NCI-H187 (cell line): ENCODE data around the gene BORCS6.

Experiments used
- DNase-seq, 2 experiments: peaks; one replicate each; lab custom pipeline; 2025; lab: John Stamatoyannopoulos, UW

The BORCS6 gene

DNA sequence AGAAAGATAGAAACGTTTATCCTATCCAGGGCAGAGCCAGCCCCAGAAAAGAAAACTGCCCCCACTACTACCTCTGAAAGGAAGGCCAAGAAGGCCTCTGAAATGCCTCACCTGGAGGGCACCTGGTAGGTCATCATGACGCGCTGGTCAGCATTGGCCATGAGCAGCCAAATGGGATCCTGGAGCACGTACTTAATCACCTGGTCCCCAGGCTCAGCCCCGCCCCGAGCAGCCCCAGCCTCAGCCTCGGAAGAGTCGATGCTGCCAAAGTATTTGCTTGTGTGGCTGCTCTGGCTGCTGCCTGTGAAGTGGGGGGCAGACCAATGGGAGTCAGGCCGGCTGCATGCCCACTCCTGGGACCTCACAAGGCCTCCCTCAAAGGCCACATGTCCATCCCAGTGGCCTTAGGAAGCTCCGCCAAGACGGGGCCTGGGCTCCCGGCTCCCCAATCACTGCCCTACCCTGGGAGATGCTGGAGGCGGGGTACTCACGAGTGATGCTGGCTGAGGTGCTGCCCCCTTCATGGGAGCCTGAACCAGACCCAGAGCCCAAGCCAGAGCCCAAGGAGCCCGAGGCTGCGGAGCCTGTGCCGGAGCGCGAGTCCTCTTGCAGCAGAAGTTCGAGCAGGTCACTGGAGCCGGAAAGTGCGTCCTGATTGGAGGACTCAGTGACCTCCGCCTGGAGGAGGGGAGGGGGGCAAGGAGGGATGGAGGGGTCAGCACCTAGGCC, 47.7 kb downstream of the BORCS6 start:
- DNase-seq = no peak

DNA sequence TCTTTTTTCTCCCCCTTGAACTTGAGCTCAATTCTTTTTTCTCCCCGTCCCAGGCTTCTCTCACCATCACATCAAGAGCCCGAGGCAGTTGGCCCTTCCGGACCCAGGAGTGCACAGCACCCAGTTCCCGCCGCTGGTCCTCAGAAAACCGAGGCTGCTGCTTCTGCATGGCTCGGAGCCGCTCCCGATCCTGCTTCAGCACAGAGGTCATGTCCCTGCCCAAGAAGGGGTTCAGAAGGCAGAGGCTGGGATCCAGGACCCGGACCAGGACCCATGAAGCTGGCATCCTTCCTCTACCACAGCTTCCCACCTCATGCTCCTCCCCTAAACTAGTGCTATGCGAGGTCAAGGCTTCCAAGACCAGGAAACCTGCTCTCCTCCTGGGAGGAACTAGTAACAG, 48.2 kb downstream of the BORCS6 start:
- DNase-seq = no peak

DNA sequence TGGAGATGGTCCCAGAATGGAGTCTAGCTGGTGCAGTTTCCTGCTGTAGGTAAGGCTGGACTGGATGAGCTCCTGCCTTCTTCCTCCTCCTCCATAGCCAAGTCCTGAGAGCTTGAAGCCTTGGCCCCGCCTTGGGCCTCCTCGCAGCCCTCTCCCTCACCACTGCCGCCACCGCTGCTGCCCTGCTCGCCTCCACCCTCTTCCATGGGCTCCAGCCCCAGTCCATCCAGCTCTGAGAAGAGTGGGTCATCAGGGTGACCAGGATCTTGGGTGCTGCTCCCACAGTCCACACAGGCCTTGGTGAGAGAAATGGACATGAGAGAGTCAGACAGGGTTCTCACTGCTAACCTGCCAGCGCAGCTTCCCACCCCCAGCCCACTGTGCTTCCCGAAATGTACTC, 48.9 kb downstream of the BORCS6 start:
- DNase-seq = no peak

DNA sequence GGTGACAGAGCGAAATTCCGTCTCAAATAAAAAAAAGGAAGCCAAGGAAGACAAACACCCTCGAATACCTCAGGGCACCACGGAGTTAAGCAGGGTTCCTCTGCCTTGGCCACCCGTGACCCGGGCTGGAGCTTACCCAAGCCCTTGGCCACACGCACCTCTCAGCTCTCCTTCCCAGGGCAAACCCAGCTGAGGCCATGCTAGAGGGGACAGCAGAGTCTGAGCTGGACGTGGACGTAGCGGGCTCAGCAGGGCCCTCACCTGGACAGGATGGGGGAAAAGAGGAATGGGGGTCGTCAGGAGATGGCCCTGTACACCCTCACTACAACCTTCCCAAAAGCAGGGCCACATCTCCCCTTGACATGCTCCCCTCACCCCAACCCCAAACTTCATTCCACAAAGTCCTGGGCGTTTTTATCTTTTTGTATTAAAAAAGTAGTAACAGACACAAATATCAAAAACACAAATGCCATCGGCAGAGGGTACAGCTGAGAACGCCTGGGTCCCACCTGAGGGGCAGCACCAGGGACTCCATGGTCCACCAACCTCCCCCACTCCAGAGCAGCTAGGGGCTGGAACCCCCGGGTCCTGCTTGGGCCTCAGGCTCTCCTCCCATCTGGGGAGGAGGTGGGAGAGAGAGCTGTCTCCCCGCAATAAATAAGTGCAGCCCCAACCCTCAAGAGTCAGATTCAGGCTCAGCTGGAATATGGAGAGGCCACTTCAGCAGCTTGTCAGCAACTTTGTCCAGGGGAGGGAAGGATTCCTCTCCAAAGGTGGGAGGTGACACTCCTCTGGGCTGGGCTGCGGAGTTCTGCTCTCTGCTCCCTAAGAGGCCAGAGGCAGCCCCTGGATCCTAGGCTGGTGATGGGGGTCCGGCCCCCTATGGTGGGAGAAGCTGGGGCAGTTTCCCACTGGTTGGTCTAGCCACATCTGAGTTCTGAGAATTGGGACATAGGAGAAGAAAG, 49.6 kb downstream of the BORCS6 start:
- no peak for DNase-seq

DNA sequence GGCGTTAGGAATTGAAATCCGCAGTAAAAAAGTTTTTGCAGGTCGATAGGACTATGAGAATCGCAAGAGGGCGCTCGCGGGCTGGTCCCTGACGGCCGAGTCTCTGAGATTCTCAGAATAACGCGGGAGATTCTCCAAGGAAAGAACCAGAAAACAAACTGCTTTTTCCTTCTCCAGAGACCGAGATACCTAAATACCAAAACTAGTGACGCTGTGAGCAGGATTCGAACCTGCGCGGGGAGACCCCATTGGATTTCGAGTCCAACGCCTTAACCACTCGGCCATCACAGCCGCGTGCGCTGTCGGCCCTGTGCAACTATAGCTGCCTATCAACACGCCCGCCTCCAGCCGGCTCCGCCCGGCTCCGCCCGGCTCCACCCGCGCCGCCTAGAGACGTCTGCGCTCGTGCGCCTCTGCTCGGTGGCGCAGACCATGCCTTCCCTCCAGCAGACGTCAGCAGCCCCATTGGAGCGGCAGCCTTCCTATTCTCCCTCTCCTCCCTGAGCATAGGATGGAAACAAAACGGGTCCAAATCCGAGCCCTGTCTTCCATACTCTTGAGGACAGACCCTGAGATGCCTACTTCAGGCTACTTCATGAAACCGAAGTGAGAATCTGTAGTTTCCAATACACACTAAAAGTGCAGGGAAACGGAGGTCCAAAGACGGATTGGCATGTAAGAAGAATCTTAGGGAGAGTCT, 51.2 kb downstream of the BORCS6 start:
- peak; percentile 77 to 91 for DNase-seq

DNA sequence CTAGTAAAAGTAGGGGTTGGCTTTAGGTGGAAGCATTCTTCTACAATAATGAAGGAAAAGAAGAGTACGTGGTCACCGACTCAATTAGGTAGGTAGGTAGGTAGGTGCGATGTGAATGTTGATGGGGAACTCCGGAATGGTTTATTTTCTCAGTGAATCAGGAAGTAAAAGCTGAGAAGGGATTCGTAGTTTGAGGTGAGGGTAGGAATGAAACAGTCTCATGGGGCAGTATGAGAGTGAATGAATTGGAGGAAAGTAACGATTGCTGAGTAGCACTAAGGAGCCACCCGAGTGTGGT, 51.7 kb downstream of the BORCS6 start:
- no peak for DNase-seq
